ENCODE data around the gene RGS3. TPM values are rescaled to one million over a fixed set of nuclear protein-coding genes. Genes with fewer than 3 reads are reported as not detected.

The RGS3 gene
- total RNA-seq, 1 experiment from 2014 or later, result 39.4 TPM

DNA sequence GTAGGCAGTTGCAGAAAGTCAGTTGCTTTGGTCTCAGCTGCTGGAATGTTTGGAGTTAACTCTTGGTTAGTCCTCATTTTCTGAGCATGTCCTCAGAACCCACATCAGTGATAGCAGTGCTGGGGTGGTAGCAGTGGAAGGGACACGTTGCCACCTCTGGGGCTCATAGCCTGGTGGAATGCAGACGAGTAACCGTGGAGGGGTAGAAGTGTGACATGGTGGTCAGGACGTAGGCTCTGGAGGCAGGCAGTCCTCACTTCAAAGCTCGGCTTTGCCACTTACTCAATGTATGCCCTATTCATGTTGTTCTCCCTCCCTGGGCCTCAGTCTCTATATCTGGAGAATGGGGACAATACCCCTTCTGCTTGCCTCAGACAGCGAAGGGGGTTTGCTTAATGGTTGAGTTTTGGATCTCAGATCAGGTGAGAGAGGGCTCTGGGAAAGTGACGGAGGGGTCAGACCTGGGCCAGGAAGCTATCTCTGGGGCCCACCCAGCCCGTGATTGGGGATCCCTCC is 62.8 kb downstream of the RGS3 start:
- Histone ChIP-seq H3K27me3 (ENCODE audit: insufficient read depth, low read length) (no peaks in the 10 kb centered on the region), H3K4me3 (replicated peaks in 1 of 2; ENCODE audit: low read depth in 1 of 2, low read length in 2 of 2) (no peak overlapping the region), H2AFZ (ENCODE audit: low read depth, low read length, poor library complexity, severe bottlenecking) (no peak overlapping the region), H3K79me2 (ENCODE audit: insufficient read depth, low read length) (no peaks in the 10 kb centered on the region), H3K4me2 (ENCODE audit: low read length) (no peak overlapping the region), H4K20me1 (ENCODE audit: insufficient read depth) (no peaks in the 10 kb centered on the region), H3K9me3 (ENCODE audit: control insufficient read depth in 1 of 2, insufficient read depth in 1 of 2, low read depth in 1 of 2, low read length in 2 of 2) (no peaks in the 10 kb centered on the region), H3K9me2 (ENCODE audit: insufficient read depth) (no peaks in the 10 kb centered on the region), H3K9ac (ENCODE audit: low read length) (no peak overlapping the region), H3K36me3 (ENCODE audit: control insufficient read depth in 1 of 2, insufficient read depth in 2 of 2, low read length in 2 of 2) (peaks cover 26 to 34% of the 10 kb centered on the region in 2 experiments; a peak in 3 of 4 replicates), H3K27ac (ENCODE audit: low read depth, low read length) (no peak overlapping the region), H3K4me1 (ENCODE audit: control insufficient read depth in 1 of 2, insufficient read depth in 2 of 2, low read length in 2 of 2) (no peaks in the 10 kb centered on the region)
- no peak for ATAC-seq
- no TSS peak for BruUV-seq (replicated peaks)
- POLR2A ChIA-PET, result no interaction called here
- DNase-seq (ENCODE audit: low read depth, low spot score), result no peak
- CTCF ChIA-PET, result no interaction called here
- RAD21 ChIA-PET (ENCODE audit: low non-redundant PET in 1 of 2, low total read pairs in 2 of 2, uncharacterized antibody in 2 of 2, unreplicated experiment in 2 of 2), result no interaction called here
- TF ChIP-seq, protein P1, sequence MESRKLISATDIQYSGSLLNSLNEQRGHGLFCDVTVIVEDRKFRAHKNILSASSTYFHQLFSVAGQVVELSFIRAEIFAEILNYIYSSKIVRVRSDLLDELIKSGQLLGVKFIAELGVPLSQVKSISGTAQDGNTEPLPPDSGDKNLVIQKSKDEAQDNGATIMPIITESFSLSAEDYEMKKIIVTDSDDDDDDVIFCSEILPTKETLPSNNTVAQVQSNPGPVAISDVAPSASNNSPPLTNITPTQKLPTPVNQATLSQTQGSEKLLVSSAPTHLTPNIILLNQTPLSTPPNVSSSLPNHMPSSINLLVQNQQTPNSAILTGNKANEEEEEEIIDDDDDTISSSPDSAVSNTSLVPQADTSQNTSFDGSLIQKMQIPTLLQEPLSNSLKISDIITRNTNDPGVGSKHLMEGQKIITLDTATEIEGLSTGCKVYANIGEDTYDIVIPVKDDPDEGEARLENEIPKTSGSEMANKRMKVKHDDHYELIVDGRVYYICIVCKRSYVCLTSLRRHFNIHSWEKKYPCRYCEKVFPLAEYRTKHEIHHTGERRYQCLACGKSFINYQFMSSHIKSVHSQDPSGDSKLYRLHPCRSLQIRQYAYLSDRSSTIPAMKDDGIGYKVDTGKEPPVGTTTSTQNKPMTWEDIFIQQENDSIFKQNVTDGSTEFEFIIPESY (IDR thresholded peaks at IDR 0.05; ENCODE audit: extremely low read depth, insufficient replicate concordance, low read length), result no peak
- TF ChIP-seq CBX3 (IDR thresholded peaks at IDR 0.05; ENCODE audit: low read depth) (no peak), YY1 (IDR thresholded peaks at IDR 0.05; ENCODE audit: extremely low read depth, insufficient replicate concordance, low read depth, low read length) (no peak), POLR2A (IDR thresholded peaks at IDR 0.05; ENCODE audit: borderline replicate concordance, extremely low read depth, insufficient read depth, insufficient read length) (no peak)
- TF ChIP-seq, protein P2, sequence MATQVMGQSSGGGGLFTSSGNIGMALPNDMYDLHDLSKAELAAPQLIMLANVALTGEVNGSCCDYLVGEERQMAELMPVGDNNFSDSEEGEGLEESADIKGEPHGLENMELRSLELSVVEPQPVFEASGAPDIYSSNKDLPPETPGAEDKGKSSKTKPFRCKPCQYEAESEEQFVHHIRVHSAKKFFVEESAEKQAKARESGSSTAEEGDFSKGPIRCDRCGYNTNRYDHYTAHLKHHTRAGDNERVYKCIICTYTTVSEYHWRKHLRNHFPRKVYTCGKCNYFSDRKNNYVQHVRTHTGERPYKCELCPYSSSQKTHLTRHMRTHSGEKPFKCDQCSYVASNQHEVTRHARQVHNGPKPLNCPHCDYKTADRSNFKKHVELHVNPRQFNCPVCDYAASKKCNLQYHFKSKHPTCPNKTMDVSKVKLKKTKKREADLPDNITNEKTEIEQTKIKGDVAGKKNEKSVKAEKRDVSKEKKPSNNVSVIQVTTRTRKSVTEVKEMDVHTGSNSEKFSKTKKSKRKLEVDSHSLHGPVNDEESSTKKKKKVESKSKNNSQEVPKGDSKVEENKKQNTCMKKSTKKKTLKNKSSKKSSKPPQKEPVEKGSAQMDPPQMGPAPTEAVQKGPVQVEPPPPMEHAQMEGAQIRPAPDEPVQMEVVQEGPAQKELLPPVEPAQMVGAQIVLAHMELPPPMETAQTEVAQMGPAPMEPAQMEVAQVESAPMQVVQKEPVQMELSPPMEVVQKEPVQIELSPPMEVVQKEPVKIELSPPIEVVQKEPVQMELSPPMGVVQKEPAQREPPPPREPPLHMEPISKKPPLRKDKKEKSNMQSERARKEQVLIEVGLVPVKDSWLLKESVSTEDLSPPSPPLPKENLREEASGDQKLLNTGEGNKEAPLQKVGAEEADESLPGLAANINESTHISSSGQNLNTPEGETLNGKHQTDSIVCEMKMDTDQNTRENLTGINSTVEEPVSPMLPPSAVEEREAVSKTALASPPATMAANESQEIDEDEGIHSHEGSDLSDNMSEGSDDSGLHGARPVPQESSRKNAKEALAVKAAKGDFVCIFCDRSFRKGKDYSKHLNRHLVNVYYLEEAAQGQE (IDR thresholded peaks at IDR 0.05; ENCODE audit: low read depth), result no peak
- intact Hi-C loops (cut with micrococcal nuclease), result no loop called here
